Measurements from ENCODE around the gene EDDM3A. TPM values are rescaled to one million over a fixed set of nuclear protein-coding genes. Genes with fewer than 3 reads are reported as not detected.

The EDDM3A gene
- total RNA-seq, 1 donor from 2014 or later = not detected

- Histone ChIP-seq H3K9me3 (no peaks in the 10 kb centered on the region), H3K27me3 (ENCODE audit: low read depth) (no peaks in the 10 kb centered on the region), H3K27ac (no peak overlapping the region), H3K36me3 (no peaks in the 10 kb centered on the region), H3K4me3 (no peak overlapping the region), H3K4me1 (peaks cover 31% of the 10 kb centered on the region)
- intact Hi-C loops (cut with DNase I) = no loop called here
- no peak for TF ChIP-seq CTCF (IDR thresholded peaks at IDR 0.05)
- no peak for ATAC-seq
- DNase-seq = no peak
Measured at GRCh38 chr14:20792556-20792955, 46.9 kb downstream of the EDDM3A start.

- intact Hi-C loops (cut with DNase I) = no loop called here
- TF ChIP-seq CTCF (IDR thresholded peaks at IDR 0.05) = no peak
- no peak for ATAC-seq
Measured at GRCh38 chr14:20794644-20795369, 49.1 kb downstream of the EDDM3A start.

DNA sequence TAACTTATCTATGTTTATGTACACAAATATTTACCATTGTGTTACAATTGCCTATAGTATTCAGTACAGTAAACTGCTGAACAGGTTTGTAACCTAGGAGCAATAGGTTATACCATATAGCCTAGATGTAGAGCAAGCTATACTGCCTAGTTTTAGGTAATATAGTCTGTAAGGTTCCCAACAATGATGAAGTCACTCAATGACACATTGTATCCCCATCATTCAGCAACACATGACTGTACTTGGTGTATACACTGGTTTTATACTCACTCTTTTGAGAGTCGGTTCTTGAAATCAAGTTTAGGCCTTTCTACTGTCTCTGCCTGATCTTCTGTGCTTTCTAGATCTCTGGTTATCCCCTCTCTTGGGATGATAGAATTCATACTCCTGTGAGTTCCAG lies 51.5 kb downstream of the EDDM3A start:
- no peak overlapping the region for H3K27ac ChIP-seq

More at GRCh38 chr14:20794644-20795369, 49.1 kb downstream of the EDDM3A start:
- H3K36me3 ChIP-seq = no peaks in the 10 kb centered on the region
- H3K4me3 ChIP-seq = no peak overlapping the region
- no peaks in the 10 kb centered on the region for H3K9me3 ChIP-seq
- no peak overlapping the region for H3K27ac ChIP-seq
- DNase-seq = no peak
- H3K4me1 ChIP-seq = peaks cover 42% of the 10 kb centered on the region
- no peaks in the 10 kb centered on the region for H3K27me3 ChIP-seq (ENCODE audit: low read depth)

More for the DNA sequence above, 51.5 kb downstream of the EDDM3A start:
- no peaks in the 10 kb centered on the region for H3K36me3 ChIP-seq
- intact Hi-C loops (cut with DNase I) = no loop called here
- H3K27me3 ChIP-seq (ENCODE audit: low read depth) = no peaks in the 10 kb centered on the region
- H3K4me1 ChIP-seq = peaks cover 38% of the 10 kb centered on the region
- DNase-seq = no peak
- TF ChIP-seq CTCF (IDR thresholded peaks at IDR 0.05) = no peak
- no peak for ATAC-seq
- H3K9me3 ChIP-seq = no peaks in the 10 kb centered on the region
- H3K4me3 ChIP-seq = no peak overlapping the region

Other genes with a start within 250 kb of the EDDM3A start
- gene RNASE10, start 240.3 kb upstream of the EDDM3A start, total RNA-seq = 0.44 TPM
- not detected for gene RNASE9, start 184.8 kb upstream of the EDDM3A start, total RNA-seq
- gene RNASE11, start 157.9 kb upstream of the EDDM3A start, total RNA-seq = not detected
- gene RNASE12, start 154.5 kb upstream of the EDDM3A start, total RNA-seq = not detected
- not detected for gene OR6S1, start 104.2 kb upstream of the EDDM3A start, total RNA-seq
- gene RNASE4, start 61.3 kb upstream of the EDDM3A start, total RNA-seq = 41.0 TPM
- gene ANG, start 57.1 kb upstream of the EDDM3A start, total RNA-seq = 29.3 TPM
- gene EDDM3B, start 22.5 kb downstream of the EDDM3A start, total RNA-seq = not detected
- 27.3 TPM for gene RNASE6, start 35.4 kb downstream of the EDDM3A start, total RNA-seq
- 694 TPM for gene RNASE1, start 57.0 kb downstream of the EDDM3A start, total RNA-seq
- not detected for gene RNASE3, start 145.5 kb downstream of the EDDM3A start, total RNA-seq
- gene RNASE2, start 209.6 kb downstream of the EDDM3A start, total RNA-seq = 6.0 TPM
- gene METTL17, start 244.1 kb downstream of the EDDM3A start, total RNA-seq = 62.2 TPM